ENCODE results near the gene MAP3K7CL. TPM values are rescaled to one million over a fixed set of nuclear protein-coding genes. Genes with fewer than 3 reads are reported as not detected.
A peak's percentile ranks its signal among the peaks of the same experiment; 100 is the strongest.

The MAP3K7CL gene
- total and polyA plus RNA-seq, 2 experiments from 2014 or later: 0.59 TPM; not detected in 1

GRCh38 chr21:29172282-29172681 is 41.8 kb downstream of the MAP3K7CL start:
- H3K4me1 ChIP-seq (ENCODE audit: insufficient read depth): peaks cover 17% of the 10 kb centered on the region
- H3K4me2 ChIP-seq: no peak overlapping the region
- H3K9me2 ChIP-seq (replicated peaks; ENCODE audit: insufficient read depth): no peaks in the 10 kb centered on the region
- H2AFZ ChIP-seq: no peak overlapping the region
- no peak for TF ChIP-seq CTCF (IDR thresholded peaks at IDR 0.05; ENCODE audit: poor library complexity)
- H3K27ac ChIP-seq: no peak overlapping the region
- no peaks in the 10 kb centered on the region for H3K9me3 ChIP-seq (ENCODE audit: low read depth)
- no peaks in the 10 kb centered on the region for H3K79me2 ChIP-seq
- H4K20me1 ChIP-seq (ENCODE audit: insufficient read depth, poor library complexity, severe bottlenecking): no peaks in the 10 kb centered on the region
- no peak overlapping the region for H3K4me3 ChIP-seq
- WGBS (ENCODE audit: low lambda C conversion rate, missing lambda C conversion rate): 54% methylated on average over 1 of the region's 1 CpG
- H3K27me3 ChIP-seq: no peaks in the 10 kb centered on the region
- no peaks in the 10 kb centered on the region for H3K36me3 ChIP-seq (replicated peaks; ENCODE audit: insufficient read depth, low read depth)
- no peak for DNase-seq (ENCODE audit: low spot score)

- Histone ChIP-seq H3K4me2 (no peak overlapping the region), H3K9me2 (replicated peaks; ENCODE audit: insufficient read depth) (no peaks in the 10 kb centered on the region), H3K9me3 (ENCODE audit: low read depth) (no peaks in the 10 kb centered on the region), H4K20me1 (ENCODE audit: insufficient read depth, poor library complexity, severe bottlenecking) (no peaks in the 10 kb centered on the region), H3K4me3 (no peak overlapping the region), H3K36me3 (replicated peaks; ENCODE audit: insufficient read depth, low read depth) (no peaks in the 10 kb centered on the region), H3K27ac (peak overlapping the region; percentile 80), H3K27me3 (no peaks in the 10 kb centered on the region), H2AFZ (peak overlapping the region; percentile 9), H3K4me1 (ENCODE audit: insufficient read depth) (peaks cover 30% of the 10 kb centered on the region), H3K79me2 (no peaks in the 10 kb centered on the region)
- no peak for TF ChIP-seq EZH2 (IDR thresholded peaks at IDR 0.05; ENCODE audit: borderline replicate concordance)
- TF ChIP-seq EZH2phosphoT487 (IDR thresholded peaks at IDR 0.05; ENCODE audit: low read depth, severe bottlenecking, unreplicated experiment): no peak
- TF ChIP-seq CTCF (IDR thresholded peaks at IDR 0.05; ENCODE audit: poor library complexity): no peak
- 91% methylated on average over 9 of the region's 9 CpGs for WGBS (ENCODE audit: low lambda C conversion rate, missing lambda C conversion rate)
- no peak for DNase-seq (ENCODE audit: low spot score)
Measured at GRCh38 chr21:29174607-29175013, 44.2 kb downstream of the MAP3K7CL start.

- Histone ChIP-seq H3K27ac (peak overlapping the region; percentile 80), H3K9me2 (replicated peaks; ENCODE audit: insufficient read depth) (no peaks in the 10 kb centered on the region), H3K4me3 (no peak overlapping the region), H3K27me3 (no peaks in the 10 kb centered on the region), H2AFZ (peak overlapping the region; percentile 72), H3K9me3 (ENCODE audit: low read depth) (no peaks in the 10 kb centered on the region), H3K36me3 (replicated peaks; ENCODE audit: insufficient read depth, low read depth) (no peaks in the 10 kb centered on the region), H3K79me2 (no peaks in the 10 kb centered on the region), H3K4me2 (peak overlapping the region; percentile 66), H3K4me1 (ENCODE audit: insufficient read depth) (peaks cover 30% of the 10 kb centered on the region), H4K20me1 (ENCODE audit: insufficient read depth, poor library complexity, severe bottlenecking) (no peaks in the 10 kb centered on the region)
- 78% methylated on average over 3 of the region's 3 CpGs for WGBS (ENCODE audit: low lambda C conversion rate, missing lambda C conversion rate)
- peak; percentile 56 for DNase-seq (ENCODE audit: low spot score)
- TF ChIP-seq EZH2 (IDR thresholded peaks at IDR 0.05; ENCODE audit: borderline replicate concordance): no peak
- no peak for TF ChIP-seq EZH2phosphoT487 (IDR thresholded peaks at IDR 0.05; ENCODE audit: low read depth, severe bottlenecking, unreplicated experiment)
- TF ChIP-seq CTCF (IDR thresholded peaks at IDR 0.05; ENCODE audit: poor library complexity): no peak
Measured at GRCh38 chr21:29175408-29176134, 45.1 kb downstream of the MAP3K7CL start.
